T-helper 9 cell (primary cell): ENCODE data around the gene HLA-B.
"Not testable (repeated sequence)": the region's sequence is repeated elsewhere in the genome, so short reads cannot be mapped to it uniquely, and the experiment has no call there.

Source experiments
- DNase-seq: peaks from one replicate; pipeline ENCODE4 v3.0.0-alpha.2; 2020
- total RNA-seq, 2 donors: gene quantifications; one replicate each; lab custom pipeline; 2026; lab: John Stamatoyannopoulos, UW

HLA-B gene
- 3,670 to 6,778 reads per million in 2 donors for total RNA-seq

- DNase-seq, result peak; percentile 96
Observed at GRCh38 chr6:31356946-31357466, at the start of gene HLA-B. TSS of gene HLA-B (minus strand) at chr6:31357179. CDS start at chr6:31357158, 21 bp downstream.

DNA sequence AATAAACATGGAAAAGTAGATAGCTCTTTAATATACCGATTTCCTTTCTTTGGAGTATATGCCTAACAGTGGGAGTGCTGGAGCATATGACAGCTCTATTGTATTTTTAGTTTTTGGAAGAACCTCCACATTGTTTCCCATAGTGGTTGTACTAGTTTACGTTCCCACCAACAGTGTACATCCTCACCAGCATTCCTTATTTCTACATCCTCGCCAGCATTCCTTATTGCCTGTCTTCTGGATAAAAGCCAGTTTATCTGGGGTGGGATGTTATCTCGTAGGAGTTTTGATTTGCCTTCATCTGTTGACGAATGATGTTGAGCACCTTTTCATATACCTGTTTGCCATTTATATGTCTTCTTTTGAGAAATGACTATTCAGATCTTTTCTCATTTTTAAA is 49.0 kb upstream of the HLA-B start:
- DNase-seq, result no peak

DNA sequence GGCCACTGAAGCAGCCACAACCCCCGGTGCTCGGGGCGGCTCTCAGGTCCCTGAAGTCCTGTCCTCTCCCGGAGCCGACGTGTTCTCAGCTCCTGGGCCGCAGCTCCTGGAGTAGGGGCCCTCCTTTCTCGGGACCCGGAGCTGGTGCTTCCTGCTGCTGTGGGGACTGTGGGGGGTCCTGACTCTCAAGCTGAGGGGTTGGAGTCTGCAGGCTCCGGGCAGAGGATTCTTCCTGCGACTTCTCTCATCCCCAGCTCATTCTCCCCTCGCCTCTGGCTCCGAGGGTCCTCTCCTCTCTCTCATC is 47.0 kb upstream of the HLA-B start:
- not testable (repeated sequence) for DNase-seq

DNA sequence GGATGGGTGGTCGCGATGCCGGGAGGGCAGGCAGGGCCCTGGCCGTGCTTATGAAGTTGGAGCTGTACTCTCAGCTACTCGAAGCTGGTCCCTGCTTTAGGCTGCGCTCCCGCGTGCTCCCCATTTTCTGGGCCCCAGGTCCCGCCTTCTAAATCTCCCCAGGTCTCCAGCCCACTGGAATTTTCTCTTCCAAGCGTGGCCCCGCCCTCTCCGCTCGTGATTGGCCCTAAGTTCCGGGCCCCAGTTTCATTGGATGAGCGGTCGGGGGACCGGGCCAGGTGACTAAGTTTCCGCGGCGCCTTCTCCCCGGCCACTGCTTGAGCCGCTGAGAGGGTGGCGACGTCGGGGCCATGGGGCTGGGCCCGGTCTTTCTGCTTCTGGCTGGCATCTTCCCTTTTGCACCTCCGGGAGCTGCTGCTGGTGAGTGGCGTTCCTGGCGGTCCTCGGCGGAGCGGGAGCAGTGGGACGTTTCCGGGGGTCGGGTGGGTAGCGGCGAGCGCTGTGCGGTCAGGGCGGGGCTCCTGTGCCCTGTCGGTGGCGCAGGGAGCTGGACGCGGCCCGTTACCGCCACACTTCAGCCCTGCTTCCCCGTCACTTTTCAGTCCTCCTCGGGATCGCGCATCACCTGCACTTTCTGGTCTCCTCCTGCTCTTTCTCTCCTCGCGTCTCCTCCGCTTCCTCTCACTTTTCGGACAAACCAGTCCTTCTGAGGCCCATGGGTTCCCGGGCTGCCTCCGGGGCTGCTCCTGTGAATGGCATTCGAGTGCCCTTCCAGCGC is 46.5 kb upstream of the HLA-B start, which contains the start of gene MICA:
MICA (plus strand) TSS at position 313 of the 778 bp plus-strand sequence; CDS start at position 351, 38 bp downstream.
- peak; percentile 65 for DNase-seq

GRCh38 chr6:31402324-31403282 is 45.6 kb upstream of the HLA-B start:
- peak; percentile 24 for DNase-seq

GRCh38 chr6:31401403-31401802 is 44.4 kb upstream of the HLA-B start:
- DNase-seq, result no peak

GRCh38 chr6:31400467-31401289 is 43.7 kb upstream of the HLA-B start:
- peak; percentile 65 for DNase-seq

- DNase-seq, result peak; percentile 46
Observed at GRCh38 chr6:31399589-31400466, 42.8 kb upstream of the HLA-B start.

DNA sequence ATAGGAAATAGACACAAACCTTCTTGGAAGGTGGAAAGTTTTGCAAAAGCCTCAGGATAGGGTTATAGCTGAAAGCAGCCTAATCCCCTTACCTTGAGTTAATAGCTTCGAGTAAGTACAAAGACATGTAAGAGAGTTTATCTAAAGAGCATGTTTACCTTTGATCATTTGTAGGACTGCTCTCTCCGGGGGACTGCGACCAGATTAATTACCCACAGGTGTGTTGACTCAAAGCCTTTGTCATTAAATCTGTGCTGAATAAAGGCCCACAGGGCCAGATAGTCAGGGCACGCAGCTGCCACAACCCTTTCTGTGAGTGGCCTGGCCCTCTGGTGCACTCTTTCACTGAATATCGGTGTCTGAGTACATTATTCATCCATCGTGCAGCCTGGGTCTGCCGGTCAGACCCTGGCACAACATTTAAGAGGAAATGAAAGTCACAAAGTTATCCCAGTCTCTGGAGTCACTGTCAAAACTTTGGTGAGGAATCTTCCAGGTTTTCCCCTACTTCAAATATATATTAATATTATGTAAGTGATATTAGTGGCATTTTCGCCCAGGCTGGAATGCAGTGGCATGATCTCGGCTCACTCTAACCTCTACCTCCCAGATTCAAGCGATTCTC is 41.0 kb upstream of the HLA-B start:
- DNase-seq, result no peak

- not testable (repeated sequence) for DNase-seq
Observed at GRCh38 chr6:31397153-31397499, 40.1 kb upstream of the HLA-B start.

DNA sequence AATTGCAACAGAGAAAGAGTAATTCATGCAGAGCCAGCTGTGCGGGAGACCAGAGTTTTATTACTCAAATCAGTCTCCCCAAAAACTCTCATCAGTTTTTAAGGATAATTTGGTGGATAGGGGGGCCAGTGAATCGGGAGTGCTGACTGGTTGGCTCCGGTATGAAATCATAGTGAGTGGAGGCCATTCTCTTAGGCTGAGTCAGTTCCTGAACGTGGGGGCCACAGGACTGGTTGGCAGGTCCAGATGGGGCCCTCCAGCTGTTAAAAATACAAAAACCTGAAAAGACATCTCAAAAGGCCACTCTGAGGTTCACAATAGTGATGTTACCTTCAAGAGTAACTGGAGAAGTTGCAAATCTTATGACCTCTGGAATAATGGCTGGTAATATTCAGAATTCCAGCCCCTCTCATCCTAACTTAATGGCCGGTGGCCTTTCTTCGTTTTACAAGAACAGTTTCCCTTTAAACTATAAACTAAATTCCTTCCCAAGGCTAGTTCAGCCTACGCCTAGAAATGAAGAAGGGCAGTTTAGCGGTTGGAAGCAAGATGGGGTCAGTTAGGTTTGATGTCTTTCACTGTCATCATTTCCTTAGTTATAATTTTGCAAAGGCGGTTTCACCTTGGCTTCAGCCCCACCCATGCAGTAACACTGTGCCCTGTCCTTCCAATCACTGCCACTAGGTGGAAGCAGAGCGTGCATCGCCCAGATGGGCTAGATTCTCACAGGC is 39.6 kb upstream of the HLA-B start:
- DNase-seq, result peak; percentile 87

DNA sequence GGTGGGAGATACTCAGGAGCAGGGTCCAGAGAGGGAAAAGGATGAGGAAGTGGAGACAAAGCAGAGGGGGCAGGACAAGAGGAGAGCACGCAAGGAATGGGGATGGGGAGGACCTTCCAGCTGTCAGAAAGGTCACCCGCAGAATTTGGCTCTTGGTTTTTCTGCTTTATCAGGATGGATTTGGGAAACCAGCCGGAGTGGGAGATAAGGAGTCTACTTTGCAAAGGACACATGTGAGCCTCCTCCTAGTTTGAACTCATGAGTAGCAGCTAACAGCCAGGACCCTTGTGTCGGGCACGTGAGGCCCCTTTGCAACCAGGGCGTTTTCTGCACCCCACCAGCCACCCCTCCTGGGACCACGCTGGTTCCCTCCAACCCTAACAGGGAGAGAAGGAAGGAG is 38.9 kb upstream of the HLA-B start:
- no peak for DNase-seq

- no peak for DNase-seq
Observed at GRCh38 chr6:31394381-31394780, 37.4 kb upstream of the HLA-B start.

- DNase-seq, result no peak
Observed at GRCh38 chr6:31393932-31394331, 37.0 kb upstream of the HLA-B start.

DNA sequence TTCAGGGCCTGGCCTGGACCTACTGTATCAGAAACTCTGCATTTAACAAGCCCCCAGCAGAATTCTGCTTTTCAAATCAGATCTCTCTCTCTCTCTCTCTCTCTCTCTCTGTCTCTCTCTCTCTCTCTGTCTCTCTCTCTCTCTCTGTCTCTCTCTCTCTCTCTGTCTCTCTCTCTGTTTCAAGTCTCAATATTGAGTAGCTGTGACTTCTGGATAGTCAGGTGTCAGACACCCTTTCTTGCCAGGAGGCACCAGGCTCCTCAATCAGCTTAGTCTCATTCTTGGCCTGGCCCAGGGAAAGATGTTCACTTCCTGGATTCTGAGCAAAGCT is 32.8 kb upstream of the HLA-B start:
- not testable (repeated sequence) for DNase-seq

DNA sequence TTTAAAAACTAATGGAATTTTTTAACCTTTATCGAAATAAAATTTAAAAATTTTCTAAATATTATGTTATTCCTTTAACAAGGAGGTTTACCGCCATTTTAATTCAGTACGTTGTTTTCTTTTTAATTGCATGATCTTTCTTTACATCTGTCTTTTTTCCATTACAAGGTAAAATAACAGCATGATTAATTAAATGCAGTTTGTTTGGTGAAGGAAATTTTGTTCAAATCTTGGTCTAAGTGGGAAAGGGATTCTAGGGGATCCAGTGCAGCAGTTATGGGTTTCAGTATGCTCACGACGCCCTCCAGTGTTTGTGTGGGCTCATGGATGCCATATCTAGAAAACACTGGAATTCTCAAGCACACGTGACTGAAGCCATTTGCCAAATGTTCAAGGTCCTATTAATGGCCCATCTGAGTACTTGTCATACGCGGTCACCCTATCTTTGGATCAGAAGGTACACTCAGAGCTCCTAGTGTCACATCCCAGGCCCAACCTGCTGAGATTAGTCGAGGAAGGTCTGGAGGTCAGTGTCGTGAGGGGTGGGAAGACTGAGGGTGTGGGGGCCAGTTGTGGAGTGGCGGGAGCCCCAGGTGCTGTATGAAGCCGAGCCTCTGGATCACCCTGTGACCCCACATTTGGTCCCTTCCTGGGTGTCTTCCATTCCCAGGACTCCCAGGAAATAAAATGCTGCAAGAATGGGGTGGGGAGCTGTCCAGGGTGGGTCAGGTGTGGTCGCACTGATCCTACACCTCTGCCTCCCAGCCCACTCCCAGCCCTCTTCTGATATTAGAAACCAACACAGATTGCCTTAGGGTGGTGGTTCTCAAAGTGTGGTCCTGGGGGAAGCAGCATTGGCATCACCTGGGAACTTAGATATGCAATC is 32.2 kb upstream of the HLA-B start:
- DNase-seq, result not testable (repeated sequence)

- no peak for DNase-seq
Observed at GRCh38 chr6:31386977-31387376, 30.0 kb upstream of the HLA-B start.

GRCh38 chr6:31386099-31386498 is 29.1 kb upstream of the HLA-B start:
- no peak for DNase-seq

GRCh38 chr6:31385041-31385440 is 28.1 kb upstream of the HLA-B start:
- DNase-seq, result no peak
